Neural progenitor cell (in vitro differentiated cells): ENCODE measurements around the gene CISD3. TPM values are rescaled to one million over a fixed set of nuclear protein-coding genes. Genes with fewer than 3 reads are reported as not detected.

Experiments
- DNase-seq: peaks from one replicate; pipeline ENCODE4 v3.0.0-alpha.2; 2016; ENCODE audit warnings: low spot score
- H2AFZ ChIP-seq: fragments of 200-600 bp; sonication (generic); replicated peaks from 2 replicates; pipeline ENCODE4 v1.6.1; 2016; ENCODE audit warnings: antibody characterized with exemption
- H3F3A ChIP-seq: fragments of 200-600 bp; sonication (generic); 2 replicates; pipeline ENCODE4 v1.6.1; 2016; ENCODE audit warnings: antibody characterized with exemption, low read depth
- H3K27ac ChIP-seq: fragments of 200-600 bp; sonication (generic); 2 replicates; pipeline ENCODE4 v1.5.1; 2016; ENCODE audit warnings: mild to moderate bottlenecking
- H3K27me3 ChIP-seq: fragments of 200-600 bp; sonication (generic); 2 replicates; pipeline ENCODE4 v1.6.1; 2016; ENCODE audit warnings: mild to moderate bottlenecking, moderate library complexity
- H3K36me3 ChIP-seq: fragments of 200-600 bp; sonication (generic); 2 replicates; pipeline ENCODE4 v1.5.1; 2016
- H3K4me1 ChIP-seq: fragments of 200-600 bp; sonication (generic); 2 replicates; pipeline ENCODE4 v1.6.1; 2016; ENCODE audit warnings: mixed run types
- H3K4me2 ChIP-seq: fragments of 200-600 bp; sonication (generic); 2 replicates; pipeline ENCODE4 v1.6.1; 2016
- H3K4me3 ChIP-seq: fragments of 200-600 bp; sonication (generic); 2 replicates; pipeline ENCODE4 v1.5.1; 2016
- H3K79me2 ChIP-seq: fragments of 200-600 bp; sonication (generic); 2 replicates; pipeline ENCODE4 v1.6.1; 2016; ENCODE audit warnings: low read depth
- H3K9ac ChIP-seq: fragments of 200-600 bp; sonication (generic); 2 replicates; pipeline ENCODE4 v1.6.1; 2016
- H3K9me3 ChIP-seq: fragments of 200-600 bp; sonication (generic); 2 replicates; pipeline ENCODE4 v1.5.1; 2016; ENCODE audit warnings: low read depth
- H4K20me1 ChIP-seq: fragments of 200-600 bp; sonication (generic); 2 replicates; pipeline ENCODE4 v1.6.1; 2016; ENCODE audit warnings: low read depth
- H3K27ac Mint-ChIP-seq: 3 replicates; pipeline ENCODE4 v1.8.0; 2021; ENCODE audit warnings: mixed read lengths
- H3K27me3 Mint-ChIP-seq: 2 replicates; pipeline ENCODE4 v1.8.0; 2022; ENCODE audit warnings: low read depth, mild to moderate bottlenecking, inconsistent platforms, moderate library complexity, mixed read lengths; ENCODE audit not compliant: insufficient read depth
- H3K36me3 Mint-ChIP-seq: 3 replicates; pipeline ENCODE4 v1.8.0; 2021; ENCODE audit warnings: mixed read lengths
- H3K4me1 Mint-ChIP-seq: 3 replicates; pipeline ENCODE4 v1.8.0; 2021; ENCODE audit warnings: mixed read lengths
- H3K4me3 Mint-ChIP-seq: 3 replicates; pipeline ENCODE4 v1.8.0; 2021; ENCODE audit warnings: mild to moderate bottlenecking, moderate library complexity, mixed read lengths
- H3K9me3 Mint-ChIP-seq: 3 replicates; pipeline ENCODE4 v1.8.0; 2020; ENCODE audit warnings: mixed read lengths
- CTCF ChIP-seq: fragments of 200-600 bp; sonication (generic); IDR thresholded peaks from 2 replicates; pipeline ENCODE4 v1.5.1; 2017; ENCODE audit warnings: antibody characterized with exemption, mild to moderate bottlenecking
- EZH2 ChIP-seq: fragments of 200-600 bp; sonication (generic); IDR thresholded peaks from 2 replicates; pipeline ENCODE4 v1.6.1; 2017; ENCODE audit warnings: antibody characterized with exemption, mild to moderate bottlenecking, moderate library complexity
- EZH2phosphoT487 ChIP-seq: fragments of 200-600 bp; sonication (generic); IDR thresholded peaks from 2 replicates; pipeline ENCODE4 v1.6.1; 2017; ENCODE audit warnings: antibody characterized with exemption
- total RNA-seq: library from RNA; depleted of rRNA; stranded (reverse); fragments of >200 nt; gene quantifications from 2 replicates; pipeline ENCODE4 v1.2.3, GENCODE V29; 2015; ENCODE audit warnings: low replicate concordance

The CISD3 gene
- total RNA-seq, 1 donor from 2014 or later, result 0.60 TPM

GRCh38 chr17:38735161-38735997, 5.2 kb downstream of the CISD3 start:
- peaks cover 12% of the 10 kb centered on the region for H3K27me3 Mint-ChIP-seq
- peaks cover 13% of the 10 kb centered on the region for H3K4me1 Mint-ChIP-seq
- DNase-seq, result peak; percentile 82
- H2AFZ ChIP-seq, result no peak overlapping the region
- H4K20me1 ChIP-seq, result peaks cover 92% of the 10 kb centered on the region
- H3F3A ChIP-seq, result peaks cover 46% of the 10 kb centered on the region
- H3K4me2 ChIP-seq, result no peak overlapping the region
- no peak overlapping the region for H3K9ac ChIP-seq
- TF ChIP-seq EZH2 (no peak), CTCF (peak; percentile 98)
- H3K79me2 ChIP-seq, result peaks cover 18% of the 10 kb centered on the region
- no peaks in the 10 kb centered on the region for H3K36me3 ChIP-seq
- no peaks in the 10 kb centered on the region for H3K27me3 ChIP-seq
- H3K4me3 ChIP-seq, result no peak overlapping the region
- H3K9me3 Mint-ChIP-seq, result no peaks in the 10 kb centered on the region
- no peaks in the 10 kb centered on the region for H3K4me1 ChIP-seq
- no peak overlapping the region for H3K27ac Mint-ChIP-seq
- peaks cover 14% of the 10 kb centered on the region for H3K36me3 Mint-ChIP-seq
- H3K27ac ChIP-seq, result no peak overlapping the region
- peak overlapping the region; percentile 28 for H3K4me3 Mint-ChIP-seq
- no peaks in the 10 kb centered on the region for H3K9me3 ChIP-seq

- Histone ChIP-seq H3K9ac (no peak overlapping the region), H4K20me1 (peaks cover 94% of the 10 kb centered on the region), H3K4me2 (no peak overlapping the region), H3K9me3 (no peaks in the 10 kb centered on the region), H3K79me2 (peaks cover 45% of the 10 kb centered on the region), H3K4me3 (no peak overlapping the region), H2AFZ (no peak overlapping the region), H3K27ac (no peak overlapping the region), H3K36me3 (no peaks in the 10 kb centered on the region), H3K4me1 (no peaks in the 10 kb centered on the region), H3F3A (peaks cover 30% of the 10 kb centered on the region), H3K27me3 (no peaks in the 10 kb centered on the region)
- DNase-seq, result no peak
- Mint-ChIP-seq H3K27me3 (peaks cover 5% of the 10 kb centered on the region), H3K36me3 (peaks cover 9% of the 10 kb centered on the region), H3K9me3 (no peaks in the 10 kb centered on the region), H3K27ac (peak overlapping the region; percentile 8), H3K4me3 (peak overlapping the region; percentile 24), H3K4me1 (peaks cover 24% of the 10 kb centered on the region)
- TF ChIP-seq CTCF (no peak), EZH2 (no peak), EZH2phosphoT487 (no peak)
These were observed 8.0 kb downstream of the CISD3 start for GRCh38 chr17:38738007-38738662.

GRCh38 chr17:38738686-38739085, 8.5 kb downstream of the CISD3 start:
- H3K36me3 Mint-ChIP-seq, result peaks cover 8% of the 10 kb centered on the region
- H3K4me2 ChIP-seq, result no peak overlapping the region
- peaks cover 30% of the 10 kb centered on the region for H3K4me1 Mint-ChIP-seq
- no peak overlapping the region for H3K9ac ChIP-seq
- H3K27me3 Mint-ChIP-seq, result peaks cover 4% of the 10 kb centered on the region
- no peaks in the 10 kb centered on the region for H3K27me3 ChIP-seq
- H3K4me1 ChIP-seq, result peaks cover 3% of the 10 kb centered on the region
- peaks cover 94% of the 10 kb centered on the region for H4K20me1 ChIP-seq
- H3K9me3 ChIP-seq, result no peaks in the 10 kb centered on the region
- no peak for TF ChIP-seq CTCF
- no peak for TF ChIP-seq EZH2
- no peak for TF ChIP-seq EZH2phosphoT487
- H3K79me2 ChIP-seq, result peaks cover 51% of the 10 kb centered on the region
- no peak overlapping the region for H3K27ac Mint-ChIP-seq
- no peaks in the 10 kb centered on the region for H3K36me3 ChIP-seq
- H3F3A ChIP-seq, result peaks cover 30% of the 10 kb centered on the region
- DNase-seq, result no peak
- H3K4me3 Mint-ChIP-seq, result no peak overlapping the region
- H2AFZ ChIP-seq, result no peak overlapping the region
- H3K27ac ChIP-seq, result no peak overlapping the region
- H3K9me3 Mint-ChIP-seq, result no peaks in the 10 kb centered on the region
- H3K4me3 ChIP-seq, result no peak overlapping the region
